ENCODE data around the gene MRM2. TPM values are rescaled to one million over a fixed set of nuclear protein-coding genes. Genes with fewer than 3 reads are reported as not detected.

MRM2 gene
- total RNA-seq, 1 experiment from 2014 or later: 49.9 TPM

- no peak for ATAC-seq
- in situ Hi-C loops (cut with HindIII; ENCODE audit: low pct_unique_long_range_greater_than_20kb, low sequenced_read_pairs): no loop called here
- TF ChIP-seq SIN3A (IDR thresholded peaks at IDR 0.05; ENCODE audit: borderline replicate concordance, insufficient read depth, low read depth, low read length) (no peak), POLR2AphosphoS5 (IDR thresholded peaks at IDR 0.05; ENCODE audit: low read depth, low read length) (no peak), REST (IDR thresholded peaks at IDR 0.05; ENCODE audit: insufficient read depth in 1 of 2, low read depth in 2 of 2, low read length in 1 of 2) (no peak), CTCF (IDR thresholded peaks at IDR 0.05) (no peak), TCF7L2 (IDR thresholded peaks at IDR 0.05; ENCODE audit: low read depth, low read length) (no peak)
- ChIA-PET POLR2A (no interaction called here), CTCF (interaction anchor here (0.6 kb wide), 1 partner anchor 146 kb away, joined by 5 read pairs; no protein-coding TSS in a partner anchor)
- Histone ChIP-seq H3K9me3 (ENCODE audit: control insufficient read depth, insufficient read depth, low read depth, low read length) (no peaks in the 10 kb centered on the region), H3K36me3 (ENCODE audit: control insufficient read depth, insufficient read depth, low read length) (no peaks in the 10 kb centered on the region), H3K4me1 (ENCODE audit: control insufficient read depth, insufficient read depth, low read length) (no peaks in the 10 kb centered on the region), H3K27ac (ENCODE audit: low read length) (no peak overlapping the region), H3K27me3 (ENCODE audit: control insufficient read depth, insufficient read depth, low read length) (no peaks in the 10 kb centered on the region), H3K4me3 (ENCODE audit: low read depth in 2 of 2, low read length in 2 of 2) (no peak overlapping the region)
- BruUV-seq (replicated peaks): no TSS peak
- intact Hi-C loops (cut with micrococcal nuclease; ENCODE audit: unreplicated experiment): no loop called here
- no peak for DNase-seq (ENCODE audit: low read depth, low spot score)
Observed at GRCh38 chr7:2281541-2281940, 39.5 kb upstream of the MRM2 start.

- POLR2A ChIA-PET: interaction anchor here (0.7 kb wide), 1 partner anchor 30 kb away, joined by 6 read pairs; no protein-coding TSS in a partner anchor
- no peaks in the 10 kb centered on the region for H3K9me3 ChIP-seq (ENCODE audit: control insufficient read depth, insufficient read depth, low read depth, low read length)
- H3K4me3 ChIP-seq (ENCODE audit: low read depth in 2 of 2, low read length in 2 of 2): no peak overlapping the region
- ATAC-seq (no peak), DNase-seq (ENCODE audit: low read depth, low spot score) (no peak)
- no TSS peak for BruUV-seq (replicated peaks)
- H3K4me1 ChIP-seq (ENCODE audit: control insufficient read depth, insufficient read depth, low read length): no peaks in the 10 kb centered on the region
- TF ChIP-seq TCF7L2 (IDR thresholded peaks at IDR 0.05; ENCODE audit: low read depth, low read length): no peak
- no peak for TF ChIP-seq POLR2AphosphoS5 (IDR thresholded peaks at IDR 0.05; ENCODE audit: low read depth, low read length)
- no peak for TF ChIP-seq SIN3A (IDR thresholded peaks at IDR 0.05; ENCODE audit: borderline replicate concordance, insufficient read depth, low read depth, low read length)
- no peak for TF ChIP-seq CTCF (IDR thresholded peaks at IDR 0.05)
- no peak for TF ChIP-seq REST (IDR thresholded peaks at IDR 0.05; ENCODE audit: insufficient read depth in 1 of 2, low read depth in 2 of 2, low read length in 1 of 2)
- in situ Hi-C loops (cut with HindIII; ENCODE audit: low pct_unique_long_range_greater_than_20kb, low sequenced_read_pairs): no loop called here
- CTCF ChIA-PET: interaction anchor here (0.6 kb wide), 1 partner anchor 67 kb away, joined by 6 read pairs; no protein-coding TSS in a partner anchor
- intact Hi-C loops (cut with micrococcal nuclease; ENCODE audit: unreplicated experiment): no loop called here
- no peak overlapping the region for H3K27ac ChIP-seq (ENCODE audit: low read length)
- H3K36me3 ChIP-seq (ENCODE audit: control insufficient read depth, insufficient read depth, low read length): no peaks in the 10 kb centered on the region
- no peaks in the 10 kb centered on the region for H3K27me3 ChIP-seq (ENCODE audit: control insufficient read depth, insufficient read depth, low read length)
Observed at GRCh38 chr7:2280424-2280823, 38.4 kb upstream of the MRM2 start.
